GM19372 (cell line): ENCODE data around the gene GKN2.
"Not testable (repeated sequence)": the region's sequence is repeated elsewhere in the genome, so short reads cannot be mapped to it uniquely, and the experiment has no call there.

ENCODE experiments used
- ATAC-seq: cut with Tn5 transposase; IDR thresholded peaks from one replicate; pipeline ENCODE4 v1.9.1; 2021; ENCODE audit warnings: mild to moderate bottlenecking, low read depth, moderate library complexity; ENCODE audit not compliant: unreplicated experiment

GKN2 gene

GRCh38 chr2:68964282-68964681, 11.6 kb upstream of the GKN2 start:
- no peak for ATAC-seq

DNA sequence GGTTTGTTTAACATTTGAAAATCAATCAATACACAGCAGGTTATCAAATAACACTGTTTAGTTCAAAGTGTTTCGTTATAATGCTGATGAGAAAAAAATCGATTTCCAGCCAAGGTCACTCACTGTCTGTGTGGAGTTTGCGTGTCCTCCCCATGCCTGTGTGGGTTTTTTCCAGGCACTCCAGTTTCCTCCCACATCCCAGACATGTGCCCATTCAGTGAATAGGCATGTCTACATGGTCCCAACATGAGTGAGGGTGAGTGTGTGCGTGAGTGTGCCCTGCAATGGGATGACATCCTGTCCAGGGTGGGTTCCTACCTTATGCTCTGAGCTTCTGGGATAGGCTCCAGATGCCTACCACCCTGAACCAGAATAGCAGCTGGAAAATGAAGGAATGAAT, 8.7 kb upstream of the GKN2 start:
- no peak for ATAC-seq

DNA sequence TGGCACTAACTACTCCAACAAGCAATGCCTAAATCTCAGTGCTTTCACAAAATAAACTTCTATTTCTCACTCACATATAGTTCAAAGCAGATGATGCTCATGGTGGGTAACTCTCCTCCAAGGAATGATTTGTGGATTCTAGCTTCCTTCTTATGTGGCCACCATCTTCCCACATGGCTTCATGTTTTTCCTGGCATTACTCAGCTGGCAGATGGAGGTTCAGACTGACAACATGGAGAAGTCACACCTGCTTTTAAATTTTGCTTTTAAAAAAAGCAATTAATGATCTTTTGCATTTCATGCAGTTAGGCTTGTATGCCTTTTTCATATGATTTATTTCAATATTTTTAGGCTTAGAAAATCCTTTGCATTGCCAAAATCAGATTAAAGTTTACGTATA, 6.3 kb upstream of the GKN2 start:
- no peak for ATAC-seq

GRCh38 chr2:68955432-68955831, 2.7 kb upstream of the GKN2 start:
- ATAC-seq = not testable (repeated sequence)

GRCh38 chr2:68951899-68952298, 794 bp downstream of the GKN2 start:
- ATAC-seq = no peak

DNA sequence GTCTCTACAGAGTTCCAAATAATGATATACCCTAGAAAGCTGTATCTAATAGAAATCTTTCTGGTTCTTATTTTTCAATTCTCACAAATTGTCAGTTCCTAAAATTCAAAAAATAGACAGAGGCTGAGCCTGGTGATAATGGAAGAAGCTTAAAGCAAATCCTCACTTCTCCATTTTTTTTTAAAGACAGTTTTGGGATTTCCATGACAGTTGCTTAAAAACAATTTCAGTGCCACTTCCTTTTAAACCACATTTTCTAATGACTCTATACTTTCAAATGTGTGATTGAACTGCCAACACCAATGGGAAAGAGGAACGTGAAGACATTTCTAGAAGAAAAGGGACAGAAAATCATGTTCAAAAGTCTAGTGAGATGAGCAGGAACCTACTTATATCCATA, 4.0 kb downstream of the GKN2 start:
- ATAC-seq = no peak

DNA sequence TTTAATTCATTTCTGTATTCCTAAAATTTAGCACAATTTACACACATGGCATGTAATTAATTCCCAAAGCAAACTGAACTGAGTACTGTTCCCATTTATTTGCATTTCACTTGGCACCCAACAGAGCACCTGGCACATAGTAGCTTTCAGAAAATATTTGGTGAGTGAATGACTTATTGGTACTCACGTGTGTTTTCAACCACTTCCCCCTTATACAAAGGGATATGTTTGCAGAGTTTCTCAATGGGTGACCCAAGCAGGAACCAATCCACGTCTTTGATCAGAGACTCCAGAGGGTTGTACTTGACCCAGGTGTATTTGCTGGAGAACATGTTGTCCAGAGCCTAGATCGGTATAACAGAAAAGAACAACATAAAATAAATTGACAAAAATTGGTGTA, 6.6 kb downstream of the GKN2 start:
- no peak for ATAC-seq

DNA sequence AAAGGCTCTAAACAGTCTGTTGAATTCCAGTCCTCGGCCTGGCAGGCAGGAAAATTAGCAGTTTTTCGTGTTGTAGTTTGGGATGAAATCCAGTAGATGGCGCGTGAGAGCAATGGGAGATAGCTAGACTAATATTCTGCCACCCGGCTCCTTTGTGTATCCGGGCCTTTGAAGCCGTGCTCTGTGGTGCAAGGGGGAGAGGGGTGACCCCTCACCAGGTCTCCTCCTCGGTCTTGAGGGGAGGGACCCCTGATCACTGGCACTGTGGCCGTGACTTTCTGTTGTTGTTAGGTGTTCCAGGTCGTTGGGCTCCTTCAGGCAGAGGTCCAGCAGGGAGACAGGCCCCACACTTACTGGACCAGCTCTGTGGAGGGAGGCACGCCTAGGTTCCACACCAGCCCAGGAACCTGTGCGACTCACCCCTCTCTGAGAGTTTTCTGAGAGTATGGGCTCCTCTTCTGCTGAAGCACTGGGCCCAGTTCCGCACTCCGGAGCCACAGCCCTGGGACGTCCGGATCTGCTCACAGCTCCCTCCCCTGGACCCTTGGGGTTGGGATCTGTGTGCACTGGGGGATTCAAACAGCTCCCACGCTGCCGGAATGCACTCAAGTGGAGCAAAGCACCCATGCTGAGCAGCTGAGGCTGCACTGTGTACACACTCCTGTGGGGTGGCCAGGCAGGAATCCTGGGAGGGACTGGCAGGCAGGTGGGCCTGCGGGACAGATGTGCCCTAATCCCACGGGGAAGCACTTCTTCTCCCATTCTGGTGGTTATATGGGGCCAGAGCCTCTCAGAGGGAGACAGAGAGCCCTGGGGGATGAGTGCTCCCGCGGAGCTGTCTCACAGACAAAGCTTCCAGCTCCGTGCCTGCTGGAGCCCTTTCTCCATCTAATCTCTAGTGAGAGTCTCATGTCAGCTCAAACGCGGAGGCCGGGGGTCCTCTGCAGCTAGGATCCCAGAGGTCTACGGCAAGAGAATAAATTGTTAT, 8.8 kb downstream of the GKN2 start:
- ATAC-seq = no peak

- ATAC-seq = no peak
Observed at GRCh38 chr2:68942827-68943226, 9.9 kb downstream of the GKN2 start.

- ATAC-seq = no peak
Observed at GRCh38 chr2:68940369-68940768, 12.3 kb downstream of the GKN2 start.

- no peak for ATAC-seq
Observed at GRCh38 chr2:68939962-68940361, 12.7 kb downstream of the GKN2 start.

DNA sequence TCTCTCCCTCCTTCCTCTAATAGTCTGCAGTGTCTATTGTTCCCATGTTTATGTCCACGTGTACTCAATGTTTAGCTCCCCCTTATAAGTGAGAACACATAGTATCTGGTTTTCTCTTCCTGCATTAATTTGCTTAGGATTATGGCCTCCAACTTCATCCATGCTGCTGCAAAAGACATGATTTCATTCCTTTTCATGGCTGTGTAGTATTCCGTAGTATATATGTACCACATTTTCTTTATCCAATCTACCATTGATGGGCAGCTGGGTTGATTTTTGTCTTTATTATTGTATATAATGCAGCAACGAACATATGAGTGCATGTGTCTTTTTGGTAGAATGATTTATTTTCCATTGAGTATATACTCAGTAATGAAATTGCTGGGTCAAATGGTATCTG, 13.8 kb downstream of the GKN2 start:
- no peak for ATAC-seq

DNA sequence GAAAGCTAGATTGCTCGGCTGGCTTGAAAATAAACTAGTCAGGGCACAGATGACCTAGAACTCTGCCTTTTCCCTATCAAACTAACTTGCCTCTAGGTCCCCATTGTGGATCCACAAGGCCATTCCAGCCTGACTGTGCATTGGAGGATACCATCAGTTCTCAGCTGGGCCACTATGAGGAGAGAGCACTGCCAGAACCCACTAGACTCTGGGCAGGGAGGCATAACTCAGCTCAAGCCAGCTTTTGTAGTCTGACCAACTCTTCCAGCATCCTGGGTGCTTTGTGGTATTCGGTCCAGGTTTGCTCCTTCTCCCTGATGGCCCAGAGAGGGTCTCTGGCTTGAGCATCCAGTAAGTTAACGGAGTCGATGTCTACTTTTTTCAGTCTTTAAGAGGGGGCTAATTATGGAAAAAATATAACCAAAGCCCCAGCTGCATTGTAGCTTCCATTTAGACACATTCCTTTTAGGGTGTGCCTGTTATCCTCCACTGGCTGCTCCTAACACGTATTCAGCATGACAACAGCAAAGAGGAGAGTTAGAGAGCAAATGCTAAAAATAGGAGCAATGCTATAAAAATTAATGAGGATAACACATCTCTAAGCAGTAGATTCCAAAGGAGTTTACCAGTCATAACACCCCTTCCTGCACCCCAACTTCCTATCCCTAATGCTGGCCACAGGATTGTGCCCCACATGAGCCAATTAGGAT, 15.2 kb downstream of the GKN2 start:
- ATAC-seq = no peak

GRCh38 chr2:68936889-68937288, 15.8 kb downstream of the GKN2 start:
- no peak for ATAC-seq

DNA sequence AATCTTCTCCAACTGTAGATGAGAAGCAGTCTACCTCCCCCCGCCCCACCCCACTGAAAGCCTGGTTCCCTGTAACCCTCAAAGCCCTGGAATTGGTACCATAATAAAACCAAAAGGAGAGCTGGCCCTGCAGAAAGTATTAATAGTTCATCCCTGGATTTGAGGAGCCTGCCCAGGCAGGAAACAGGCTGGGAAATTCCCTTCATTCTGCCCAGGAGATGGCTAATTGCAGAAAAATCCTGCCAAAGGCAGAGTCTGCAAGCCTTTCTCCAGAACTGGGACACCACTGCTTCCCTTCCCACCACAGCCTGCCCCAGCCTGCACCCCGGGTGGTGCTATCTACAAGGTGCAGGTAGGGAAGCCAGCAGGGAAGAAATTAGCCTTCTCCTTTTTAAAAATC, 16.3 kb downstream of the GKN2 start:
- ATAC-seq = no peak

- ATAC-seq = no peak
Observed at GRCh38 chr2:68935471-68935870, 17.2 kb downstream of the GKN2 start.

- ATAC-seq = no peak
Observed at GRCh38 chr2:68934021-68934420, 18.7 kb downstream of the GKN2 start.

DNA sequence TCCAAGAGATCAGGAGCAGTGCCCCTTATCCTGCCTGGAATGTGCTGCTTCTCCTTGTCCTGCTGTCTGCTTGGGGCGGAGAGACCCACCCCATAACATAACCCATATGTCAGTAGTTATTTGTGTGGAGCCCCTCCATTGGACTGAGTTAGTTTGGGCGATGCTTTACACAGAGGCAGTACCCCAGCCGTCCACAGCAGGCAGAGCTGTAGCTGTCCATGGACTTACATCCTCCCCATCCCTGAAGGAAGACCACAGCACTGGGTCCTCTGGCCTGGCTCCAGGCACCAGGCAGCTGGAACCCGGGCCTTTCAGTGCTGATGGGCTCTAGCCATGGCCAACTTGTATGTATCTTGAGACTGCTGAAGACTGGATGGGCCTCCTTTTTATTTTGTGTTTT, 20.3 kb downstream of the GKN2 start:
- no peak for ATAC-seq

GRCh38 chr2:68931799-68932198, 20.9 kb downstream of the GKN2 start:
- ATAC-seq = no peak

DNA sequence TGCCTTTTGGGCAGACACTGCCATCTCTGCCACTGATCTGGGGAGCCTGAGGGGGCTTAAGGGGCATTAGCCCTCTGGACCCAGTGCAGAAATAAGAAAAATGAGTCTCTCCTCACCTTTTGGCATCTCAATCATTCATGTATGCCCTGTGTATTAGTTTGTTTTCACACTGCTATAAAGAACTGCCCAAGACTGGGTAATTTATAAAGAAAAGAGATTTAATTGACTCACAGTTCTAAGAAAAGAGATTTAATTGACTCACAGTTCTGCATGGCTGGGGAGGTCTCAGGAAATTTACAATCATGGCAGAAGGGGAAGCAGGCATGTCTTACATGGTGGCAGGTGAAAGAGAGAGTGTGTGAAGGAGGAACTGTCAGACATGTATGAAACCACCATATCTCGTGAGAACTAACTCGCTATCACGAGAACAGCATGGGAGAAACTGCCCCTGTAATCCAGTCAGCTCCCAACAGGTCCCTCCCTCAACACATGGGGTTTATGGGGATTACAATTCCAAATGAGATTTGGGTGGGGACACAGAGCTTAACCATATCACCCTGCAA, 21.5 kb downstream of the GKN2 start:
- ATAC-seq = no peak

DNA sequence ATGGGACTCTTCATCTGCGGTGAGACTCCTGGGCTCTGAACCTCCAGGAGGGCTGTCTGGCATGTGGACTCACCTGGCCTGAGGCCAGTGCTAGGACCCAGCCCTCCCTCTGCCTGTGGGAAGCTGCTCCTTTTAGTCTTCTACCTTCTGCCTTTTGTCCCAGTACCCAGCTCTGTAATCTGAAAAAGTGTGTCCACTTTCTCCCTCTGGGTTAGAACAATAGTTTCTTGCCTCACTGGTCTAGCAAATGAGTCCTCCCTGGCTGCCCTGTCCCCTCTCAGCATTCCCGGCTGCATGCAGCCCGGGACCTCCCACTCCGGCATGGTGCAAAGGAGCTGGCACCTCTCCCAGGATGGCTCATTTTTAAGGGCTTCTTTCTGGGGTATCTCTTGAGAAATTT, 25.9 kb downstream of the GKN2 start:
- no peak for ATAC-seq
